Kidney (tissue), 14 donors: ENCODE measurements around the gene RFXANK. TPM values are rescaled to one million over a fixed set of nuclear protein-coding genes. Genes with fewer than 3 reads are reported as not detected.
"Not testable (repeated sequence)": the region's sequence is repeated elsewhere in the genome, so short reads cannot be mapped to it uniquely, and the experiment has no call there.

Source experiments
- DNase-seq, 5 donors: peaks; one replicate each; pipeline ENCODE4 v3.0.0-alpha.2; 2013 to 2020
- FAIRE-seq: peaks from 2 replicates; lab custom pipeline; 2012; peaks lifted over from hg19 to GRCh38; lab: Jason Lieb, UNC
- H3K27ac ChIP-seq, 2 donors: one replicate each; pipeline ENCODE4 v1.7.0; 2013; ENCODE audit warnings: low read depth in 2 of 2, low read length in 2 of 2, inconsistent platforms in 1 of 2
- H3K27me3 ChIP-seq: one replicate; pipeline ENCODE4 v1.7.1; 2013; ENCODE audit warnings: low read length, inconsistent platforms; ENCODE audit not compliant: control insufficient read depth, insufficient read depth
- H3K36me3 ChIP-seq, 3 donors: one replicate each; pipeline versions ENCODE4 v1.7.0 to v1.7.1; 2013; ENCODE audit warnings: low read length in 3 of 3, control low read depth in 1 of 3, inconsistent platforms in 1 of 3; ENCODE audit not compliant: insufficient read depth in 3 of 3, control insufficient read depth in 2 of 3
- H3K4me1 ChIP-seq, 3 donors: one replicate each; pipeline versions ENCODE4 v1.7.0 to v1.7.1; 2013; ENCODE audit warnings: low read length in 3 of 3, inconsistent platforms in 1 of 3, low read depth in 1 of 3; ENCODE audit not compliant: control insufficient read depth in 2 of 3, insufficient read depth in 2 of 3
- H3K4me3 ChIP-seq, 3 donors: one replicate each; pipeline versions ENCODE4 v1.7.0 to v1.8.1; 2013; ENCODE audit warnings: low read length in 3 of 3, control low read depth in 1 of 3, inconsistent platforms in 1 of 3
- H3K9ac ChIP-seq, 3 donors: one replicate each; pipeline versions ENCODE4 v1.7.0 to v1.7.1; 2013; ENCODE audit warnings: low read length in 3 of 3, control low read depth in 1 of 3, inconsistent platforms in 1 of 3
- H3K9me3 ChIP-seq, 3 donors: one replicate each; pipeline versions ENCODE4 v1.7.0 to v1.7.1; 2013; ENCODE audit warnings: low read length in 3 of 3, control low read depth in 1 of 3, inconsistent platforms in 1 of 3; ENCODE audit not compliant: control insufficient read depth in 2 of 3, insufficient read depth in 1 of 3
- CTCF ChIP-seq: IDR thresholded peaks from 3 replicates; pipeline ENCODE4 v1.5.1; 2012; ENCODE audit warnings: mild to moderate bottlenecking, moderate library complexity, borderline replicate concordance; ENCODE audit not compliant: insufficient read depth; ENCODE audit errors: extremely low read depth
- intact Hi-C: fragments of 100-400 bp; cut with DNase I; formaldehyde crosslinking; loops from one replicate; pipeline ENCODE4 v1.11.1; 2022
- polyA plus RNA-seq: library from polyadenylated mRNA; stranded (reverse); fragments of 350-450 nt; fragmentation: Illumina TruSeq; extraction: RNeasy Lipid Tissue Mini Kit (QIAGEN cat#74804); gene quantifications from one replicate; pipeline ENCODE4 v1.2.3, GENCODE V29; 2014; ENCODE audit warnings: low read depth, low replicate concordance; ENCODE audit not compliant: insufficient read depth
- total RNA-seq: library from RNA; stranded (reverse); fragmentation: NEBNext Ultra II Directional; extraction: Animal tissue kit (Norgen Biotek cat#: 25700); gene quantifications from one replicate; pipeline ENCODE4 v1.2.1, GENCODE V29; 2021
- donor health status: control.
- donor health status: control.
- donor health status: control.
- donor health status: control.
- donor health status: control.
- donor health status: DM: yes; HTN: yes; CAD: no.
- donor health status: Normal renal cell carcinoma (clear cell type).

Gene RFXANK
- total and polyA plus RNA-seq, 2 donors from 2014 or later = 70.7 to 133 TPM

GRCh38 chr19:19215792-19216191, 23.7 kb downstream of the RFXANK start:
- DNase-seq (no peak), FAIRE-seq (no peak)
- TF ChIP-seq CTCF = no peak
- H3K9me3 ChIP-seq = no peaks in the 10 kb centered on the region
- no peak overlapping the region for H3K27ac ChIP-seq
- H3K9ac ChIP-seq = no peak overlapping the region
- peaks cover 12% of the 10 kb centered on the region for H3K27me3 ChIP-seq
- H3K36me3 ChIP-seq = no peaks in the 10 kb centered on the region
- no peak overlapping the region for H3K4me3 ChIP-seq
- intact Hi-C loops = no loop called here
- no peaks in the 10 kb centered on the region for H3K4me1 ChIP-seq

GRCh38 chr19:19217099-19217498, 25.0 kb downstream of the RFXANK start:
- H3K9ac ChIP-seq = no peak overlapping the region
- FAIRE-seq (no peak), DNase-seq (no peak)
- H3K27me3 ChIP-seq = peaks cover 7% of the 10 kb centered on the region
- H3K36me3 ChIP-seq = no peaks in the 10 kb centered on the region
- intact Hi-C loops = no loop called here
- TF ChIP-seq CTCF = no peak
- H3K4me1 ChIP-seq = no peaks in the 10 kb centered on the region
- H3K4me3 ChIP-seq = no peak overlapping the region
- no peak overlapping the region for H3K27ac ChIP-seq
- H3K9me3 ChIP-seq = no peaks in the 10 kb centered on the region

- no peak overlapping the region for H3K9ac ChIP-seq
- no peaks in the 10 kb centered on the region for H3K36me3 ChIP-seq
- H3K9me3 ChIP-seq = no peaks in the 10 kb centered on the region
- no peak overlapping the region for H3K27ac ChIP-seq
- intact Hi-C loops = no loop called here
- FAIRE-seq (no peak), DNase-seq (no peak)
- TF ChIP-seq CTCF = no peak
- H3K27me3 ChIP-seq = peaks cover 2% of the 10 kb centered on the region
- H3K4me3 ChIP-seq = no peak overlapping the region
- no peaks in the 10 kb centered on the region for H3K4me1 ChIP-seq
Measured at GRCh38 chr19:19218911-19219310, 26.9 kb downstream of the RFXANK start.

- H3K9me3 ChIP-seq, DNase-seq, H3K4me1 ChIP-seq, H3K9ac ChIP-seq, H3K27me3 ChIP-seq, intact Hi-C loops, FAIRE-seq, H3K36me3 ChIP-seq, H3K27ac ChIP-seq, H3K4me3 ChIP-seq: not testable (repeated sequence)
Measured at GRCh38 chr19:19221000-19221399, 28.9 kb downstream of the RFXANK start.
